Cardiac muscle cell (in vitro differentiated cells and primary cell): Measurements from ENCODE around the gene CHST5. TPM values are rescaled to one million over a fixed set of nuclear protein-coding genes. Genes with fewer than 3 reads are reported as not detected.

ENCODE experiments used
- DNase-seq, 2 donors: peaks; one replicate each; pipeline versions ENCODE4 v3.0.0 to v3.0.0-alpha.2; 2010 to 2017; ENCODE audit warnings: low read depth in 1 of 2, low spot score in 1 of 2
- H3K27ac ChIP-seq: fragments of 200-600 bp; sonication (generic); 2 replicates; pipeline ENCODE4 v1.5.1; 2016
- H3K27me3 ChIP-seq: fragments of 200-600 bp; sonication (generic); 2 replicates; pipeline ENCODE4 v1.6.0; 2016; ENCODE audit warnings: control low read depth
- H3K36me3 ChIP-seq: fragments of 200-600 bp; sonication (generic); 2 replicates; pipeline ENCODE4 v1.5.1; 2016; ENCODE audit warnings: control low read depth
- H3K4me1 ChIP-seq: fragments of 200-600 bp; sonication (generic); 2 replicates; pipeline ENCODE4 v1.8.1; 2017; ENCODE audit warnings: low read depth, mild to moderate bottlenecking, mixed run types
- H3K4me3 ChIP-seq: fragments of 200-600 bp; sonication (generic); 2 replicates; pipeline ENCODE4 v1.5.1; 2016; ENCODE audit warnings: mild to moderate bottlenecking
- H3K9me3 ChIP-seq: fragments of 200-600 bp; sonication (generic); 2 replicates; pipeline ENCODE4 v1.5.1; 2017; ENCODE audit warnings: low read depth, mild to moderate bottlenecking, control low read depth
- polyA plus RNA-seq: library from polyadenylated mRNA; unstranded; fragments of >200 nt; fragmentation: Nextera tagmentation; extraction: Ambion mirVana; gene quantifications from 2 replicates; pipeline ENCODE4 v1.2.1, GENCODE V29; 2016
- total RNA-seq: library from RNA; depleted of rRNA; stranded (reverse); fragments of >200 nt; gene quantifications from 2 replicates; pipeline ENCODE4 v1.2.3, GENCODE V29; 2016
- TF ChIP-seq, protein P1 (sequence below): IDR thresholded peaks from 2 replicates; pipeline ENCODE4 v1.5.1; 2012; ENCODE audit warnings: low read depth, mild to moderate bottlenecking, low read length

CHST5 gene
- total and polyA plus RNA-seq, 2 experiments from 2014 or later: 0.66 TPM; not detected in 1

DNA sequence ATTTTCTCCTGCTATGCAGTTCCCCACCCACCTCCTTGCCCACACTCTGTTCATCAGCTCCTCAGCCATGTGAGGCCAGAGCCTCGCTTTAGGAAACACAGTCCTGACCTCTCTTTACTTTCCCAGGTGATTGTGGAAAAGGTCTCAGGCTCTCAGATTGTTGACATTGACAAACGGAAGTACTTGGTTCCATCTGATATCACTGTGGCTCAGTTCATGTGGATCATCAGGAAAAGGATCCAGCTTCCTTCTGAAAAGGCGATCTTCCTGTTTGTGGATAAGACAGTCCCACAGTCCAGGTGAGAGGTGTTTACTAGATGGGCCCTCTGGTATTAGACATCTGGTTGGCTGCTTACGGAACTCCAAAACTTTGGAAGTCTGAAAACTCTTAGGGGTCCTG lies 32.0 kb upstream of the CHST5 start:
- Histone ChIP-seq H3K27me3 (no peaks in the 10 kb centered on the region), H3K4me3 (no peak overlapping the region), H3K27ac (no peak overlapping the region), H3K4me1 (no peaks in the 10 kb centered on the region), H3K36me3 (peaks cover 44% of the 10 kb centered on the region), H3K9me3 (no peaks in the 10 kb centered on the region)
- no peak for DNase-seq
- TF ChIP-seq, protein P1, sequence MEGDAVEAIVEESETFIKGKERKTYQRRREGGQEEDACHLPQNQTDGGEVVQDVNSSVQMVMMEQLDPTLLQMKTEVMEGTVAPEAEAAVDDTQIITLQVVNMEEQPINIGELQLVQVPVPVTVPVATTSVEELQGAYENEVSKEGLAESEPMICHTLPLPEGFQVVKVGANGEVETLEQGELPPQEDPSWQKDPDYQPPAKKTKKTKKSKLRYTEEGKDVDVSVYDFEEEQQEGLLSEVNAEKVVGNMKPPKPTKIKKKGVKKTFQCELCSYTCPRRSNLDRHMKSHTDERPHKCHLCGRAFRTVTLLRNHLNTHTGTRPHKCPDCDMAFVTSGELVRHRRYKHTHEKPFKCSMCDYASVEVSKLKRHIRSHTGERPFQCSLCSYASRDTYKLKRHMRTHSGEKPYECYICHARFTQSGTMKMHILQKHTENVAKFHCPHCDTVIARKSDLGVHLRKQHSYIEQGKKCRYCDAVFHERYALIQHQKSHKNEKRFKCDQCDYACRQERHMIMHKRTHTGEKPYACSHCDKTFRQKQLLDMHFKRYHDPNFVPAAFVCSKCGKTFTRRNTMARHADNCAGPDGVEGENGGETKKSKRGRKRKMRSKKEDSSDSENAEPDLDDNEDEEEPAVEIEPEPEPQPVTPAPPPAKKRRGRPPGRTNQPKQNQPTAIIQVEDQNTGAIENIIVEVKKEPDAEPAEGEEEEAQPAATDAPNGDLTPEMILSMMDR: no peak

DNA sequence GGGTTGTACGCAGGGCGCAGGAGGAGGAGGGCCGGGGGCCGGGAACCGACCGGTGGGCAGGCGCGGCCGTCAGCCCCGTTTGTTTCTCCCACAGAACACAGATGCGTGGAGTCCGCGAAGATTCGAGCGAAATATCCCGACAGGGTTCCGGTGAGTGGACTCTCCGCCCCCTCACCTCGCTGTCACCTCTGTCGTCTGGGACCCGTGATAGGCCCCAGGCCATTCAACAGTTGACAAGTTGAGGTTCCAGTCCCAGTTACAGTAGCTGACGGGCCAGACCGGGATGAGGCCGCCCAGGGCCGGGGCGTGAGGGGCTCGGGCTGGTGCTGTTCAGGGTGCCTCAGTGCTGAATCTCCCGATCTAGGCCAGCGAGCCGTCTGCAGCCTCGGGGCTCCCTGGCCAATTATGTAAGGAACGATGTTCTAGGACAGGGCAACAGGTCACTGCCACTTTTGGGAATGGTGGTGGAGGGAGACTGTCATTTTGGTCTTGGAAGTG lies 30.9 kb upstream of the CHST5 start:
- H3K27me3 ChIP-seq: no peaks in the 10 kb centered on the region
- no peaks in the 10 kb centered on the region for H3K4me1 ChIP-seq
- peaks cover 35% of the 10 kb centered on the region for H3K36me3 ChIP-seq
- H3K4me3 ChIP-seq: peak overlapping the region; percentile 86
- TF ChIP-seq, protein P1: no peak
- peak in 1 of 2 donors; percentile 34 for DNase-seq
- peak overlapping the region; percentile 89 for H3K27ac ChIP-seq
- H3K9me3 ChIP-seq: no peaks in the 10 kb centered on the region

DNA sequence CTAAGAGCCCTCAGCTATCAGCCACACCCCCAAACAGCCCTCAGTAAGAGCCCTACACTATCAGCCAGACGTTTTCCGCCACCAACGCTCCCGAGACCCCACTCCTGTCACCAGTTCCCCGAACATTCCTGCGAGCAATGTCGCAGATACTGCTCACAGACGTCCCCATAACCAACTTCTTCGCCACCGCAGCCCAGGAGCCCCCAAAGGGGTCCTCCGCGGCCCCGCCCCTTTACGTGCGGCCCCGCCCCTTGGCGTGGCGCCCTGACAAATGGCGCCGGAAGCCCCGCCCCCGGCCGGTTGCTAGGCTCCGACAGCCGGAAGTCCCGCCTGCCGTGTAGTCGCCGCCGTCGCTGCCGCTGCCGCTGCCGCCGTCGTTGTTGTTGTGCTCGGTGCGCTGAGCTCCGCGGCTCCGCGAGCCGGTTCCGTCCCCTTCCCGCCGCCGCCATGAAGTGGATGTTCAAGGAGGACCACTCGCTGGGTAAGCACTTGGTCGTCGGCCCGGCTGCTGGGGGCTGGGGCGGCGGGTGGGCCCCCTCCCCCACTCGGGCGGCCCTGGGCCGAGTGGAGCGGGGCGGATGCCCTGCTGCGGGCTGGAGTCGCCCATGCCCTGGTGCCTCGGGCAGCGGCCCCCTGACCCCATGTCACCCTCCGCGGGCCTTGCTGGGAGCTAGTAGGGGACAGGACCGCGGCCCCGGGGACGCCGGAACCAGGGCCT lies 30.3 kb upstream of the CHST5 start, which contains the start of gene GABARAPL2:
Gene GABARAPL2 (plus strand): TSS at position 340 of the 718 bp plus-strand sequence. CDS start 108 bp downstream, at position 448.
- H3K4me1 ChIP-seq: no peaks in the 10 kb centered on the region
- H3K4me3 ChIP-seq: peak within 1 kb of the TSS; percentile 86
- H3K9me3 ChIP-seq: no peaks in the 10 kb centered on the region
- no peaks in the 10 kb centered on the region for H3K27me3 ChIP-seq
- H3K36me3 ChIP-seq: peaks cover 32% of the 10 kb centered on the region
- peak; percentile 80 to 96 for DNase-seq
- TF ChIP-seq, protein P1: no peak
- peak within 1 kb of the TSS; percentile 89 for H3K27ac ChIP-seq

DNA sequence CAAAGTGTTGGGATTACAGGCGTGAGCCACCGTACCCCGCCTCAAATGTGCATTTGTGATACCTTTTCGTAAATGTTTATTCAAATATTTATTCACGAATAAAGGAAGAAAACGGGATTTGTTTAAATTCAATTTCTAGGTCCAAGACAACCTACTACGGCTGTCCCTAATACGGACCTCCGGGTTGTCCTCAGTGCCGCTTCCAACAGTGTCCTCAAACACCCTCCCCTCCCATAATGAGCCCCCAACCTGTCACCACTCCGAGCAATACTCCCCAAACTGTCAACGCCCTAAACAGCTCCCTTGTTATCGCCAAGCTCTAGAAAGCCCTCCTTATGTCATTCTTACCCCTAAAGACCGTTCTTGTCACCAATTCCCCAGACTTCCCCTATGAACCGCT lies 29.7 kb upstream of the CHST5 start:
- H3K36me3 ChIP-seq: peaks cover 28% of the 10 kb centered on the region
- H3K4me3 ChIP-seq: peak overlapping the region; percentile 86
- H3K27ac ChIP-seq: peak overlapping the region; percentile 89
- H3K4me1 ChIP-seq: no peaks in the 10 kb centered on the region
- H3K27me3 ChIP-seq: no peaks in the 10 kb centered on the region
- TF ChIP-seq, protein P1: no peak
- DNase-seq: no peak
- no peaks in the 10 kb centered on the region for H3K9me3 ChIP-seq

DNA sequence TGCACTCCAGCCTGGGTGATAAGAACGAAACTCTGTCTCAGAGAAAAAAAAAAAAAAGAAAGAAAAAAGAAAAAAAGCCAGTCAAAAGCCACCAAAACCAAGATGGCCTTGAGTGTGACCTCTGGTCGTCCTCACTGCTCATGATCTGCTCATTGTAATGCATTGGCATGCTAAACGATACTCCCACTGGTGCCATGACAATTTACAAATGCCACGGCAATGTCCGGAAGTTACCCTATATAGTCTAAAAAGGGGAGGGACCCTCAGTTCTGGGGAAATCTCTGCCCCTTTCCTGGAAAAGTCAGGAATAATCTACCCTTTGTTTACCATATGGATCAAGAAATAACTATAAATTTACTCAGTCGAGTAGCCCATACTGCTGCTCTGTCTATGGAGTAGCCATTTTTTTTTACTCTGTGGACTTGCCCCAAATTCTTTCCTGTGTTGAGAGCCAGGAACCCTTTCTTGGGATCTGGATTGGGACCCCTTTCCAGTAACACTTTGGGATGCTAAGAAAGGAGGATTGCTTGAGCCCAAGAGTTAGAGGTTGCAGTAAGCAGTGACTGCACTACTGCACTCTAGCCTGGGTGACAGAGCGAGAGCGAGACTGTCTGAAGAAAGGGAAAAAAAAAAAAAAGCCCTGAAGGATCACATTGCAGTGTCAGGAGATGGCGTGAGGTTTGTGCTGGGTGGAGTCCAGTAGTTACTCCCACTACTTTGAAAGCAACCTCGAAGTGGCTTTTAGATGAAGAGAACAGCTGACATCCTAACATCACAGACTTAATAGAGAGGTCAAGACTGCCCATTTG lies 23.9 kb upstream of the CHST5 start:
- H3K27ac ChIP-seq: no peak overlapping the region
- H3K4me3 ChIP-seq: no peak overlapping the region

More for the DNA sequence above, 23.9 kb upstream of the CHST5 start:
- Histone ChIP-seq H3K9me3 (no peaks in the 10 kb centered on the region), H3K36me3 (no peaks in the 10 kb centered on the region), H3K27me3 (no peaks in the 10 kb centered on the region), H3K4me1 (peaks cover 24% of the 10 kb centered on the region)
- peak; percentile 23 to 66 for DNase-seq
- TF ChIP-seq, protein P1: no peak
